CD4-positive, alpha-beta T cell treated with Interferon alpha-2 for 1 hour (primary cell): Measurements from ENCODE around the gene NPIPA1.
"Not testable (repeated sequence)": the region's sequence is repeated elsewhere in the genome, so short reads cannot be mapped to it uniquely, and the experiment has no call there.

Source experiments
- DNase-seq, 2 donors: peaks; one replicate each; pipeline ENCODE4 v3.0.0-alpha.2; 2020 to 2022

Gene NPIPA1

DNA sequence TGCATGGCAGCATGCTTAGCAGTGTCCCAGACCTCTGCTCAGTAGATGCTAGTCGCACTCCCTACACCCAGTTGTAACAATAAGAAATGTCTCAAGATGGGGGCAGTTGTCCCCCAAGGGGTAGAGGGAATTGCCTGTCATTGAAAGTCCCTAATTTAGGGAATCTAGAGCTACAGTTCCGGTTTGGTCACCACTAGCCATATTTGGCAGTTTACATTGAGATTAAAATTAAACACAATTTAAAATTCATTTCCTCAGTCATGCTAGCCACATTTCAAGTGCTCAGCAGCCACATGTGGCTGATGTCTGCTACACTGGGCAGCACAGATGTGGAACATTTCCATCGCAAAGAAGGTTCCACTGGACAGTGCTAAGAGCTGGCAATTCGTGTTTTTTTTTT lies 41.7 kb downstream of the NPIPA1 start:
- not testable (repeated sequence) for DNase-seq

DNA sequence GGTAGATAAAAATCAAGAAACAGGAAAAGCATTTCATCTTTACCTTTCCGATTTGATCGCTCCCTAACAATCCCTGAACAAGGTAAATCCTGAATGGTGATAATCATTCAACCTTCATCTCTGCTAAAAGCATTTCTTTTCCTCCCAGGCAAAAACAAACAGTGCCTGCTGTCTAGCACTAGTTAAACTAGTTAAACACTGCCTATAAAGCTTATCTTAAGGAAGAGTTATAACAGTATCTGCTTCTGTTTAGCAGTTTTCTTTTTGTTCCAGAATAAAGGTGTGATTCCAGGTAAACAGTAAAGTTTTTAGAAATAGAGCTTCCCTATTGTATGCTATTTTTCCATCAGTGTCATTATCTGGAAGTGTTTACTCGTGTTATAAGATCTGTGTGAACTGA lies 44.0 kb downstream of the NPIPA1 start:
- not testable (repeated sequence) for DNase-seq

GRCh38 chr16:14982521-14982920 lies 45.3 kb downstream of the NPIPA1 start:
- not testable (repeated sequence) for DNase-seq

GRCh38 chr16:14988092-14988491 lies 50.8 kb downstream of the NPIPA1 start:
- not testable (repeated sequence) for DNase-seq

DNA sequence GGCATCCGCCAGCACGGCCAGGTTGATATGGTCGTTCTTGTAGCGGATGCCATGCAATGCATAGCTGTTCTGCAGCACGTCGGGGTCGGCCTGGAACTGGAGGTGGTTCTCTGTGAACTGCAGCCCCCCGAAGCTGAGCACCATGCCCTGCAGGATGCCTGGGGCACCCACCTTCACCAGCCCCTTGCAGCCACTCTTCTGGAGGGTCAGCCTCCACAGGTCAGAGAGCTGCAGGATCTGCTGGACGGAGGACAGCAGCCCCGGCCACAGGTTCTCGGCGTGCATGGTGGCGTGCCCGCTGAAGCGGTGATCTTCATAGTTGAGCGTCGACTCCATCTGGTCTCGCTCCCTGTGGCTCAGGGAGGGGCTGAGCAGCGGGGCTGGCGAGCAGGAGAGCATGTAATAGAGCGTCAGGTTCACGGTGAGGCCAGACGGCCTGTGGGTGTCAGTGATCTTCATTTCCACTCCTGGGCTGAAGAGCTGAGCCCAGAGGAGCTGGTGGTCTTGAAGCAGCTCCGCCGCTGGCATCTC lies 51.5 kb downstream of the NPIPA1 start:
- not testable (repeated sequence) for DNase-seq

DNA sequence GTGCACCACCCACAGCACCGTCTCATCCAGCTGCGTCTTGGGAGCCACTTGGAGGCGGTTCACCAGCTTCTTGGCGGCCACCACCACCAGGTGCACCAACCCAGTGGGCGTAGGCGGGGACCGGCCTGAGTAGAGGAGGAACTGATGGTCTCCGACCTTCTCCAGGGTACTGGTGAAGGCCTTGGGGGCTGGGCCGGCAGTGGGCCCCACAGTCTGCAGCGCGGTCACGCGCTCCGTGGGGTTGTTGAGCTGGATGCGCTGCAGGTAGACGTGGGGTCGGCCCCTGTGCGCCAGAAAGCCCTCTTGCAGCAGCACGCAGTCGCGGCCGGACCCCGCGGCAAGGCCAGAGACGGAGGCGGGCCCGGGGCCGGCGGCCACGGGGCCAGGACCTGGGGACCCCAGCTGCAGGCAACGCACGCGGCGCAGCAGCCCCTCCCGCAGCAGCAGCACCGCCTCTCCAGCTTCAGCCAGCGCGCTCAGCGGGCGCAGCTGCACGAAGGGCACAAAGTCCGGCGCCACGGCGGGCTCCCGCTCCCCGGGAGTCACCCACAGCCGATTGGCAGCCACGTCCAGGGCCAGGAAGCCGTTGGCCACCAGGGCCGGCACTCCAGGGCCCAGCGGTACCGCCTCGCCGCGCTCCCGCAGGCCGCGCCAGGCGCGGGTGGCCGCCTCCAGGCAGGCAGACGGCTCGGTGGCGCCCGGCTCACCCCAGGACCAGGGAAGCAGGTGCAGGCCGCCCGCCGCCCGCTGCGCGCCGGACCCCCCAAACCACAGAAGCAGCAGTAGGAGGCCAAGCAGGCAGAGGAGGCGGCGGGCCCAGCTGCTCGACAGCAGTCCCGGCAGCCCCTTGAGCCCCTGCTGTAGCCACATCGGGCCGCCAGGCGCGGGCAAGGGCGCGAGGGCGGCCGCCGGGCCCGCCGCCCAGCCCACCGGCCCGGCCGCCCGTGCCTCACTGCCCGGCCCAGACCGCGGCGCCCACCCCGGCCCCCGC lies 52.3 kb downstream of the NPIPA1 start:
- DNase-seq: not testable (repeated sequence)

GRCh38 chr16:14993277-14994151 lies 56.3 kb downstream of the NPIPA1 start:
- not testable (repeated sequence) for DNase-seq

DNA sequence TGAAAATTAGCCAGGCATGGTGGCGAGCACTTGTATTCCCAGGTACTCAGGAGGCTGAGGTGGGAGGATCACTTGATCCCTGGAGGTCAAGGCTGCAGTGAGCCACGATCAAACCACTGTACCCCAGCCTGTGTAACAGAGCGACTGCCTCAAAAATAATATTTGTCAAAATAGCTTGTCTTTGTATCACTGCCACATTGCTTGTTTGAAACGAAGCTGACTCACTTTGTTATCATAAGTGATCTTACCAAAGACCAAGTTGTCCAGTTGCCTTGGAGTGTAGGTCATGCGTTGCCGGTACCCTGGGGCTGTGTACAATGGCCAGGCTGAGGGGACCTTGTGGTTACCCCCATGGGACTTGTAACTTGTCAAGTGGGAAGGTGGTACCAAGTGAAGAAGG lies 59.5 kb downstream of the NPIPA1 start:
- not testable (repeated sequence) for DNase-seq

DNA sequence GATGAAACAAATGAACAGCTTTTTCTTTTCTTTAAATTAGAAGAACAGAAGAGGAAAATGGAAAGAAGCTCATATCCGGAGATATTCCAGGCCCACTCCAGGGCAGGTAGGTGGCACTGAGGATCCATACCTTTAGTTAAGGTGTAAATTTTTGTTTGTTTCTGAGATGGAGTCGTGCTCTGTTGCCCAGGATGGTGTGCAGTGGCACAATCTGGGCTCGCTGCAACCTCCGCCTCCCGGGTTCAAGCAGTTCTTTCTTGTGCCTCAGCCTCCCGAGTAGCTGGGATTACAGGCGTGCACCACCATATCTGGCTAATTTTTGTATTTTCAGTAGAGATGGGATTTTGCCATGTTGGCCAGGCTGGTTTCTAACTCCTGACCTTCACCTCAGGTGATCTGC lies 61.1 kb downstream of the NPIPA1 start:
- DNase-seq: not testable (repeated sequence)

DNA sequence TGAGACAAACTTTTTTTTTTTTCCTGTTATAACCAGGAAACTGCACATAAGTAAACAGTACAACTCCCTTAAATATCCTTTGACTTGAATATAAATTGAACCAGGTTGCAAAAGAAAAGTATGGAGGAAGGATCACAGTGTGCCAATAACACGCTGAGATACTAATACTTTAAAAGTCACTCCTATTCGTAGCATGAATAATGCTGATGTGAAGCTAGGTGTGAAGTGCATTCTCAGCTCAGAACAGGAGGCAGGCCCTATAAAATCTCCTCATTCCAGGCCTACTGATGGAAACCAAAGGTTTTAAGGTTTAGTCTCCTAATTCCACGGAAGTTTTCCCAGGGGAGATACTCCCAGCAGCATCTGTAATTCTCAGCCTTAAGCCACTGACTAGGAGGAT lies 62.6 kb downstream of the NPIPA1 start:
- not testable (repeated sequence) for DNase-seq
